ENCODE results near the gene PDE11A.

The PDE11A gene

GRCh38 chr2:177692783-177693269 lies 379.8 kb downstream of the PDE11A start:
- no peak for DNase-seq (ENCODE audit: low read depth)

- no peak for DNase-seq (ENCODE audit: low read depth)
These were observed 380.4 kb downstream of the PDE11A start for GRCh38 chr2:177692042-177692782.

- no peak for DNase-seq (ENCODE audit: low read depth)
These were observed 381.4 kb downstream of the PDE11A start for GRCh38 chr2:177691177-177691576.

- no peak for DNase-seq (ENCODE audit: low read depth)
These were observed 383.0 kb downstream of the PDE11A start for GRCh38 chr2:177689623-177690022.

- no peak for DNase-seq (ENCODE audit: low read depth)
These were observed 383.7 kb downstream of the PDE11A start for GRCh38 chr2:177688844-177689243.

- DNase-seq (ENCODE audit: low read depth), result no peak
These were observed 388.9 kb downstream of the PDE11A start for GRCh38 chr2:177683661-177684069.

- DNase-seq (ENCODE audit: low read depth), result no peak
These were observed 389.5 kb downstream of the PDE11A start for GRCh38 chr2:177682836-177683660.

- no peak for DNase-seq (ENCODE audit: low read depth)
These were observed 390.6 kb downstream of the PDE11A start for GRCh38 chr2:177682006-177682405.

GRCh38 chr2:177680866-177681712 lies 391.5 kb downstream of the PDE11A start:
- no peak for DNase-seq (ENCODE audit: low read depth)

- DNase-seq (ENCODE audit: low read depth), result no peak
These were observed 392.7 kb downstream of the PDE11A start for GRCh38 chr2:177679611-177680605.

GRCh38 chr2:177678939-177679338 lies 393.6 kb downstream of the PDE11A start:
- DNase-seq (ENCODE audit: low read depth), result no peak

- DNase-seq (ENCODE audit: low read depth), result no peak
These were observed 395.9 kb downstream of the PDE11A start for GRCh38 chr2:177676636-177677035.

GRCh38 chr2:177675825-177676224 lies 396.8 kb downstream of the PDE11A start:
- DNase-seq (ENCODE audit: low read depth), result no peak

GRCh38 chr2:177675350-177675821 lies 397.2 kb downstream of the PDE11A start:
- no peak for DNase-seq (ENCODE audit: low read depth)

GRCh38 chr2:177673602-177674595 lies 398.7 kb downstream of the PDE11A start:
- no peak for DNase-seq (ENCODE audit: low read depth)

GRCh38 chr2:177671662-177672061 lies 400.9 kb downstream of the PDE11A start:
- DNase-seq (ENCODE audit: low read depth), result no peak

GRCh38 chr2:177670791-177671535 lies 401.6 kb downstream of the PDE11A start:
- DNase-seq (ENCODE audit: low read depth), result no peak

- DNase-seq (ENCODE audit: low read depth), result no peak
These were observed 402.8 kb downstream of the PDE11A start for GRCh38 chr2:177669625-177670330.
